GM21526 (cell line): Measurements from ENCODE around the gene ARFGEF3.

ENCODE experiments used
- ATAC-seq: cut with Tn5 transposase; IDR thresholded peaks from one replicate; pipeline ENCODE4 v1.9.1; 2021; ENCODE audit warnings: moderate library complexity; ENCODE audit not compliant: unreplicated experiment, low FRiP score

Gene ARFGEF3

GRCh38 chr6:138162111-138162954 is 594 bp downstream of the ARFGEF3 start:
- ATAC-seq: peak; percentile 33

GRCh38 chr6:138162955-138163575 is 1.3 kb downstream of the ARFGEF3 start:
- no peak for ATAC-seq

GRCh38 chr6:138175596-138175995 is 13.9 kb downstream of the ARFGEF3 start:
- ATAC-seq: no peak

GRCh38 chr6:138176652-138177232 is 15.0 kb downstream of the ARFGEF3 start:
- no peak for ATAC-seq

- ATAC-seq: no peak
Observed at GRCh38 chr6:138182939-138183789, 21.4 kb downstream of the ARFGEF3 start.

GRCh38 chr6:138183790-138184134 is 22.0 kb downstream of the ARFGEF3 start:
- ATAC-seq: no peak

- ATAC-seq: no peak
Observed at GRCh38 chr6:138184230-138184629, 22.5 kb downstream of the ARFGEF3 start.

- no peak for ATAC-seq
Observed at GRCh38 chr6:138187156-138187555, 25.4 kb downstream of the ARFGEF3 start.

GRCh38 chr6:138188278-138188941 is 26.7 kb downstream of the ARFGEF3 start:
- no peak for ATAC-seq

- no peak for ATAC-seq
Observed at GRCh38 chr6:138194287-138194686, 32.5 kb downstream of the ARFGEF3 start.

- no peak for ATAC-seq
Observed at GRCh38 chr6:138196122-138196738, 34.5 kb downstream of the ARFGEF3 start.

GRCh38 chr6:138197570-138197969 is 35.8 kb downstream of the ARFGEF3 start:
- ATAC-seq: no peak

- no peak for ATAC-seq
Observed at GRCh38 chr6:138198430-138199091, 36.8 kb downstream of the ARFGEF3 start.

GRCh38 chr6:138201836-138202235 is 40.1 kb downstream of the ARFGEF3 start:
- no peak for ATAC-seq

- ATAC-seq: no peak
Observed at GRCh38 chr6:138203315-138203714, 41.6 kb downstream of the ARFGEF3 start.

GRCh38 chr6:138204303-138204702 is 42.6 kb downstream of the ARFGEF3 start:
- no peak for ATAC-seq

- no peak for ATAC-seq
Observed at GRCh38 chr6:138204792-138205384, 43.1 kb downstream of the ARFGEF3 start.

GRCh38 chr6:138205437-138206094 is 43.8 kb downstream of the ARFGEF3 start:
- no peak for ATAC-seq
